CD4-positive, alpha-beta T cell (primary cell): ENCODE results near the gene HIVEP1. TPM values are rescaled to one million over a fixed set of nuclear protein-coding genes. Genes with fewer than 3 reads are reported as not detected.

Experiments
- ATAC-seq: fragments of 200-7000 bp; cut with Tn5 transposase; one replicate; pipeline ENCODE4 v1.10.0; 2022; ENCODE audit warnings: mild to moderate bottlenecking; ENCODE audit not compliant: poor library complexity
- CTCF ChIA-PET: fragments of 350-600 bp; sonication (Branson Sonifier 250); formaldehyde crosslinking; loops from one replicate; lab custom pipeline; 2021; ENCODE audit warnings: antibody characterized with exemption, inconsistent platforms; lab: Charles Lee
- POLR2A ChIA-PET: fragments of 350-600 bp; sonication (Branson Sonifier 250); formaldehyde crosslinking; loops from one replicate; lab custom pipeline; 2021; ENCODE audit warnings: antibody characterized with exemption, inconsistent platforms; lab: Charles Lee
- DNase-seq, 14 experiments: peaks; one replicate each; pipeline ENCODE4 v3.0.0-alpha.2; 2013 to 2020; ENCODE audit warnings: mixed read lengths in 2 of 14
- H3K27ac ChIP-seq, 2 donors: one replicate each; pipeline versions ENCODE4 v1.5.1 to v1.7.0; 2013; ENCODE audit warnings: low read length in 2 of 2, low read depth in 1 of 2, mild to moderate bottlenecking in 1 of 2
- H3K27me3 ChIP-seq, 2 experiments: 1 replicate in 1 of 2; 2 replicates in 1 of 2; pipeline versions ENCODE4 v1.6.1 to v1.7.0; 2013; ENCODE audit warnings: low read length in 2 of 2, control low read depth in 1 of 2, mild to moderate bottlenecking in 1 of 2, moderate library complexity in 1 of 2; ENCODE audit not compliant: insufficient read depth in 2 of 2, control insufficient read depth in 1 of 2
- H3K36me3 ChIP-seq: one replicate; pipeline ENCODE4 v1.6.1; 2013; ENCODE audit warnings: low read length, control low read depth; ENCODE audit not compliant: insufficient read depth
- H3K4me1 ChIP-seq: one replicate; pipeline ENCODE4 v1.6.1; 2013; ENCODE audit warnings: low read length, control low read depth; ENCODE audit not compliant: insufficient read depth
- H3K4me3 ChIP-seq: one replicate; pipeline ENCODE4 v1.5.1; 2013; ENCODE audit warnings: mild to moderate bottlenecking, low read length, moderate library complexity
- H3K9me3 ChIP-seq, 2 experiments: 1 replicate in 1 of 2; 2 replicates in 1 of 2; pipeline versions ENCODE4 v1.6.1 to v1.7.0; 2013; ENCODE audit warnings: low read length in 2 of 2, mild to moderate bottlenecking in 2 of 2, control low read depth in 1 of 2, moderate library complexity in 1 of 2; ENCODE audit not compliant: control insufficient read depth in 1 of 2, insufficient read depth in 1 of 2
- H3K27ac Mint-ChIP-seq: one replicate; pipeline ENCODE4 v1.8.0; 2020; ENCODE audit warnings: mixed read lengths
- H3K27me3 Mint-ChIP-seq: one replicate; pipeline ENCODE4 v1.8.0; 2021; ENCODE audit warnings: mixed read lengths
- H3K36me3 Mint-ChIP-seq: one replicate; pipeline ENCODE4 v1.8.0; 2021; ENCODE audit warnings: low read depth, mixed read lengths
- H3K4me1 Mint-ChIP-seq: one replicate; pipeline ENCODE4 v1.8.0; 2021; ENCODE audit warnings: low read depth, mixed read lengths
- H3K4me3 Mint-ChIP-seq: one replicate; pipeline ENCODE4 v1.8.0; 2020; ENCODE audit warnings: mild to moderate bottlenecking, mixed read lengths
- H3K9me3 Mint-ChIP-seq: one replicate; pipeline ENCODE4 v1.8.0; 2020; ENCODE audit warnings: mixed read lengths
- CTCF ChIP-seq: fragments of 200-600 bp; IDR thresholded peaks from one replicate; pipeline ENCODE4 v1.8.0; 2022; ENCODE audit warnings: antibody characterized with exemption, mild to moderate bottlenecking
- intact Hi-C, 2 experiments: fragments of 100-400 bp; cut with DNase I in 1 of 2; cut with micrococcal nuclease in 1 of 2; formaldehyde crosslinking; loops; one replicate each; pipeline versions ENCODE4 v1.15.1 to v1.9.0; 2023 to 2025; cut with DNase I, micrococcal nuclease
- total RNA-seq, 174 experiments: library from RNA in 2 of 174; stranded (reverse) in 2 of 174; gene quantifications; one replicate each; pipeline ENCODE4 v1.2.3 and lab custom pipeline; 2021 to 2026

HIVEP1 gene
- total RNA-seq, 2 experiments from 2014 or later, result 76.3 to 78.8 TPM

- H3K4me1 Mint-ChIP-seq, result peaks cover 8% of the 10 kb centered on the region
- no peaks in the 10 kb centered on the region for H3K9me3 Mint-ChIP-seq
- no peaks in the 10 kb centered on the region for H3K9me3 ChIP-seq
- H3K27me3 Mint-ChIP-seq, result no peaks in the 10 kb centered on the region
- intact Hi-C loops, result no loop called here
- POLR2A ChIA-PET, result no interaction called here
- ATAC-seq (no peak), DNase-seq (no peak)
- H3K4me3 Mint-ChIP-seq, result no peak overlapping the region
- CTCF ChIA-PET, result interaction anchor here (1.0 kb wide), 1 partner anchor 86 kb away, joined by 3 read pairs; no protein-coding TSS in a partner anchor
- H3K36me3 Mint-ChIP-seq, result peaks cover 20% of the 10 kb centered on the region
- H3K4me3 ChIP-seq, result no peak overlapping the region
- H3K27me3 ChIP-seq, result no peaks in the 10 kb centered on the region
- no peak for TF ChIP-seq CTCF
- H3K27ac Mint-ChIP-seq, result no peak overlapping the region
- no peaks in the 10 kb centered on the region for H3K4me1 ChIP-seq
- peaks cover 2% of the 10 kb centered on the region for H3K36me3 ChIP-seq
- no peak overlapping the region for H3K27ac ChIP-seq
Observed at GRCh38 chr6:12147557-12148316, 135.6 kb downstream of the HIVEP1 start.

- Histone ChIP-seq H3K4me3 (no peak overlapping the region), H3K9me3 (no peaks in the 10 kb centered on the region), H3K36me3 (peaks cover 2% of the 10 kb centered on the region), H3K27ac (no peak overlapping the region), H3K4me1 (no peaks in the 10 kb centered on the region), H3K27me3 (no peaks in the 10 kb centered on the region)
- TF ChIP-seq CTCF, result no peak
- Mint-ChIP-seq H3K36me3 (peaks cover 20% of the 10 kb centered on the region), H3K27ac (no peak overlapping the region), H3K4me3 (no peak overlapping the region), H3K27me3 (no peaks in the 10 kb centered on the region), H3K9me3 (no peaks in the 10 kb centered on the region), H3K4me1 (peaks cover 8% of the 10 kb centered on the region)
- no peak for ATAC-seq
- intact Hi-C loops, result no loop called here
- CTCF ChIA-PET, result no interaction called here
- POLR2A ChIA-PET, result no interaction called here
- DNase-seq, result no peak
Observed at GRCh38 chr6:12148317-12148801, 136.2 kb downstream of the HIVEP1 start.

- H3K36me3 Mint-ChIP-seq, result peaks cover 20% of the 10 kb centered on the region
- ATAC-seq (no peak), DNase-seq (no peak)
- H3K27ac Mint-ChIP-seq, result no peak overlapping the region
- CTCF ChIA-PET, result no interaction called here
- no peaks in the 10 kb centered on the region for H3K27me3 Mint-ChIP-seq
- no peak overlapping the region for H3K4me3 ChIP-seq
- intact Hi-C loops, result no loop called here
- no peaks in the 10 kb centered on the region for H3K9me3 Mint-ChIP-seq
- H3K27ac ChIP-seq, result no peak overlapping the region
- TF ChIP-seq CTCF, result no peak
- peaks cover 8% of the 10 kb centered on the region for H3K4me1 Mint-ChIP-seq
- H3K36me3 ChIP-seq, result peaks cover 2% of the 10 kb centered on the region
- no peak overlapping the region for H3K4me3 Mint-ChIP-seq
- POLR2A ChIA-PET, result no interaction called here
- no peaks in the 10 kb centered on the region for H3K9me3 ChIP-seq
- no peaks in the 10 kb centered on the region for H3K4me1 ChIP-seq
- no peaks in the 10 kb centered on the region for H3K27me3 ChIP-seq
Observed at GRCh38 chr6:12148841-12149240, 136.7 kb downstream of the HIVEP1 start.
